HG03280 (cell line): ENCODE results near the gene AADAT.
A peak's percentile ranks its signal among the peaks of the same experiment; 100 is the strongest.
"Not testable (repeated sequence)": the region's sequence is repeated elsewhere in the genome, so short reads cannot be mapped to it uniquely, and the experiment has no call there.

Source experiments
- ATAC-seq: cut with Tn5 transposase; IDR thresholded peaks from one replicate; pipeline ENCODE4 v1.9.1; 2021; ENCODE audit warnings: mild to moderate bottlenecking, moderate library complexity; ENCODE audit not compliant: unreplicated experiment

AADAT gene

GRCh38 chr4:170089668-170090351 is at the start of gene AADAT:
Gene AADAT (minus strand): TSS chr4:170089956. CDS start chr4:170089690, 266 bp downstream.
- ATAC-seq, result peak; percentile 55

- ATAC-seq, result peak; percentile 97
Measured at GRCh38 chr4:170138580-170139194, 48.9 kb upstream of the AADAT start.

GRCh38 chr4:170137927-170138326 is 48.2 kb upstream of the AADAT start:
- no peak for ATAC-seq

GRCh38 chr4:170137466-170137865 is 47.7 kb upstream of the AADAT start:
- no peak for ATAC-seq

GRCh38 chr4:170134821-170135220 is 45.1 kb upstream of the AADAT start:
- ATAC-seq, result no peak

- no peak for ATAC-seq
Measured at GRCh38 chr4:170128219-170128804, 38.6 kb upstream of the AADAT start.

- no peak for ATAC-seq
Measured at GRCh38 chr4:170127758-170128157, 38.0 kb upstream of the AADAT start.

- ATAC-seq, result no peak
Measured at GRCh38 chr4:170124406-170124805, 34.6 kb upstream of the AADAT start.

- no peak for ATAC-seq
Measured at GRCh38 chr4:170122252-170122651, 32.5 kb upstream of the AADAT start.

- ATAC-seq, result no peak
Measured at GRCh38 chr4:170114636-170115035, 24.9 kb upstream of the AADAT start.

- ATAC-seq, result not testable (repeated sequence)
Measured at GRCh38 chr4:170114183-170114582, 24.4 kb upstream of the AADAT start.

GRCh38 chr4:170111546-170111945 is 21.8 kb upstream of the AADAT start:
- ATAC-seq, result no peak

GRCh38 chr4:170111085-170111484 is 21.3 kb upstream of the AADAT start:
- no peak for ATAC-seq

- ATAC-seq, result no peak
Measured at GRCh38 chr4:170110285-170110672, 20.5 kb upstream of the AADAT start.

GRCh38 chr4:170109586-170110284 is 20.0 kb upstream of the AADAT start:
- ATAC-seq, result no peak

- no peak for ATAC-seq
Measured at GRCh38 chr4:170106900-170107299, 17.1 kb upstream of the AADAT start.

- no peak for ATAC-seq
Measured at GRCh38 chr4:170102426-170102825, 12.7 kb upstream of the AADAT start.

- not testable (repeated sequence) for ATAC-seq
Measured at GRCh38 chr4:170098171-170098570, 8.4 kb upstream of the AADAT start.

- no peak for ATAC-seq
Measured at GRCh38 chr4:170097681-170098080, 7.9 kb upstream of the AADAT start.

- no peak for ATAC-seq
Measured at GRCh38 chr4:170093973-170094535, 4.3 kb upstream of the AADAT start.

GRCh38 chr4:170091069-170091696 is 1.4 kb upstream of the AADAT start:
- ATAC-seq, result no peak
